Adrenal gland (tissue), 12 donors: ENCODE data around the gene TSKU. TPM values are rescaled to one million over a fixed set of nuclear protein-coding genes. Genes with fewer than 3 reads are reported as not detected.

ENCODE experiments used
- DNase-seq, 7 donors: peaks; one replicate each; pipeline ENCODE4 v3.0.0-alpha.2; 2019 to 2020
- H3K27ac ChIP-seq, 5 donors: fragments of 200-600 bp; sonication (generic) in 4 of 5; 1 replicate in 3 of 5; 2 replicates in 2 of 5; pipeline versions ENCODE4 v1.5.1 to v1.8.0; 2016 to 2020; ENCODE audit warnings: mild to moderate bottlenecking in 1 of 5
- H3K27me3 ChIP-seq: fragments of 200-600 bp; 2 replicates; pipeline ENCODE4 v1.8.0; 2021
- H3K36me3 ChIP-seq, 2 donors: fragments of 200-600 bp; replicated peaks in 1 of 2; 1 replicate in 1 of 2; 2 replicates in 1 of 2; pipeline versions ENCODE4 v1.5.1 to v1.8.0; 2018 to 2022
- H3K4me1 ChIP-seq, 2 donors: fragments of 200-600 bp; replicated peaks in 1 of 2; 1 replicate in 1 of 2; 2 replicates in 1 of 2; pipeline versions ENCODE4 v1.5.1 to v1.8.0; 2018 to 2021
- H3K4me3 ChIP-seq, 4 donors: fragments of 200-600 bp; sonication (generic) in 3 of 4; one replicate each; pipeline ENCODE4 v1.5.1; 2016 to 2018
- H3K9me3 ChIP-seq, 3 donors: fragments of 200-600 bp; sonication (generic) in 1 of 3; replicated peaks in 1 of 3; 1 replicate in 2 of 3; 2 replicates in 1 of 3; pipeline versions ENCODE4 v1.5.1 to v1.8.0; 2016 to 2021
- CTCF ChIP-seq, 6 experiments: fragments of 450-650 bp in 4 of 6; fragments of 200-600 bp in 2 of 6; sonication (generic) in 1 of 6; IDR thresholded peaks; 1 replicate in 5 of 6; 2 replicates in 1 of 6; pipeline versions ENCODE4 v1.5.1 to v1.8.0; 2016 to 2021; ENCODE audit warnings: antibody characterized with exemption in 6 of 6, mild to moderate bottlenecking in 2 of 6, moderate library complexity in 1 of 6
- POLR2A ChIP-seq, 2 donors: fragments of 450-650 bp; IDR thresholded peaks; one replicate each; pipeline ENCODE4 v1.6.1; 2017; ENCODE audit warnings: antibody characterized with exemption in 2 of 2, mild to moderate bottlenecking in 2 of 2, moderate library complexity in 1 of 2
- WGBS, 4 donors: extraction: QIAGEN DNeasy Blood & Tissue Kit in 2 of 4; methylation state at CpG; one replicate each; pipeline versions ENCODE4 v1.1.5 to v1.1.7; 2013 to 2017; 5-methylcytosine and 5-hydroxymethylcytosine counted together
- intact Hi-C, 2 donors: fragments of 100-400 bp; cut with DNase I; formaldehyde crosslinking; loops; one replicate each; pipeline versions ENCODE4 v1.14.1 to v1.15.0; 2022 to 2023
- polyA plus RNA-seq, 3 donors: library from polyadenylated mRNA; stranded (reverse); fragments of 200-250 nt in 2 of 3; fragments of 350-450 nt in 1 of 3; fragmentation: Illumina TruSeq in 1 of 3; extraction: RNeasy Lipid Tissue Mini Kit (QIAGEN cat#74804) in 1 of 3; gene quantifications; one replicate each; pipeline ENCODE4 v1.2.3, GENCODE V29; 2013 to 2014
- total RNA-seq, 9 donors: library from RNA; depleted of rRNA in 4 of 9; stranded (reverse); fragments of >200 nt in 4 of 9; fragments of 120-200 nt in 1 of 9; fragmentation: NEBNext Ultra II Directional in 1 of 9; extraction: Animal tissue kit (Norgen Biotek cat#: 25700) in 1 of 9; gene quantifications; one replicate each; pipeline versions ENCODE4 v1.1.0 to v1.2.4, GENCODE V29; 2013 to 2023
- donor health status: healthy with polysubstance abuse.
- donor health status: Bipolar disorder and iron deficiency.
- donor health status: DM: yes; HTN: yes; CAD: no.
- donor health status: DM: no; HTN: no; CAD: no.
- donor health status: DM: no; HTN: no; CAD: no.
- donor health status: DM: yes; HTN: yes; CAD: no.

Gene TSKU
- total and polyA plus RNA-seq, 12 donors = 6.7 to 129 (median 12.7) TPM

- no peak for TF ChIP-seq POLR2A (IDR thresholded peaks at IDR 0.05)
- no peak for TF ChIP-seq CTCF (IDR thresholded peaks at IDR 0.05)
- Histone ChIP-seq H3K36me3 (no peaks in the 10 kb centered on the region), H3K27me3 (no peaks in the 10 kb centered on the region), H3K4me1 (peaks cover 0 to 9% of the 10 kb centered on the region in 2 donors), H3K4me3 (no peak overlapping the region), H3K27ac (peak overlapping the region in 1 of 5 donors; percentile 40), H3K9me3 (no peaks in the 10 kb centered on the region)
- intact Hi-C loops = loop anchor here in 1 of 2 donors (10.0 kb wide), 1 partner anchor 241 kb away; no protein-coding TSS in a partner anchor
- WGBS, 4 donors = 68 to 87% (median 82%) methylated on average over 8 to 10 of the region's 10 CpGs
- DNase-seq = peak in 1 of 7 donors; percentile 50
Observed at GRCh38 chr11:76803811-76804600, 20.9 kb downstream of the TSKU start.

- Histone ChIP-seq H3K9me3 (no peaks in the 10 kb centered on the region), H3K36me3 (no peaks in the 10 kb centered on the region), H3K27me3 (no peaks in the 10 kb centered on the region), H3K4me3 (no peak overlapping the region), H3K27ac (peak overlapping the region in 1 of 5 donors; percentile 11), H3K4me1 (peaks cover 0 to 4% of the 10 kb centered on the region in 2 donors)
- DNase-seq = peak in 1 of 7 donors; percentile 49
- intact Hi-C loops = loop anchor here (5.0 to 10.0 kb wide), 4 partner anchors 112 to 239 kb away; no protein-coding TSS in a partner anchor
- WGBS, 4 donors = 53 to 72% (median 61%) methylated on average over 7 to 8 of the region's 8 CpGs
- TF ChIP-seq CTCF (IDR thresholded peaks at IDR 0.05) = no peak
- TF ChIP-seq POLR2A (IDR thresholded peaks at IDR 0.05) = no peak
Observed at GRCh38 chr11:76805206-76805913, 22.2 kb downstream of the TSKU start.

- Histone ChIP-seq H3K9me3 (no peaks in the 10 kb centered on the region), H3K4me3 (no peak overlapping the region), H3K27ac (no peak overlapping the region), H3K27me3 (no peaks in the 10 kb centered on the region), H3K36me3 (no peaks in the 10 kb centered on the region), H3K4me1 (peaks cover 0 to 4% of the 10 kb centered on the region in 2 donors)
- 89 to 98% (median 95%) methylated on average over 7 of the region's 7 CpGs for WGBS, 4 donors
- TF ChIP-seq CTCF (IDR thresholded peaks at IDR 0.05) (no peak), POLR2A (IDR thresholded peaks at IDR 0.05) (no peak)
- intact Hi-C loops = loop anchor here (5.0 to 10.0 kb wide), 4 partner anchors 111 to 239 kb away; no protein-coding TSS in a partner anchor
- peak in 1 of 7 donors; percentile 41 for DNase-seq
Observed at GRCh38 chr11:76806131-76806530, 23.0 kb downstream of the TSKU start.

- WGBS, 4 donors = 76 to 89% (median 78%) methylated on average over 3 of the region's 3 CpGs
- no peak for TF ChIP-seq POLR2A (IDR thresholded peaks at IDR 0.05)
- TF ChIP-seq CTCF (IDR thresholded peaks at IDR 0.05) = no peak
- peaks cover 0 to 4% of the 10 kb centered on the region in 2 donors for H3K4me1 ChIP-seq
- no peaks in the 10 kb centered on the region for H3K27me3 ChIP-seq
- peak in 1 of 7 donors; percentile 24 for DNase-seq
- intact Hi-C loops = loop anchor here (5.0 to 10.0 kb wide), 4 partner anchors 111 to 238 kb away; no protein-coding TSS in a partner anchor
- no peak overlapping the region for H3K27ac ChIP-seq
- H3K9me3 ChIP-seq = no peaks in the 10 kb centered on the region
- H3K4me3 ChIP-seq = no peak overlapping the region
- no peaks in the 10 kb centered on the region for H3K36me3 ChIP-seq
Observed at GRCh38 chr11:76806608-76807205, 23.6 kb downstream of the TSKU start.
